A673 (cell line): ENCODE data around the gene DEXI.

Experiments used
- CTCF ChIP-seq: fragments of 300-800, 200-600 bp; sonication (generic); conservative IDR thresholded peaks from 2 replicates; pipeline ENCODE4 v1.5.1; 2017; ENCODE audit warnings: low read depth, mild to moderate bottlenecking, antibody characterized with exemption, low read length, moderate library complexity, mixed read lengths
- EZH2 ChIP-seq: fragments of 200-600 bp; sonication (generic); IDR thresholded peaks from 2 replicates; pipeline ENCODE4 v1.6.1; 2017; ENCODE audit warnings: borderline replicate concordance, low read depth, mild to moderate bottlenecking, mixed read lengths, antibody characterized with exemption, low read length; ENCODE audit not compliant: poor library complexity, severe bottlenecking

DNA sequence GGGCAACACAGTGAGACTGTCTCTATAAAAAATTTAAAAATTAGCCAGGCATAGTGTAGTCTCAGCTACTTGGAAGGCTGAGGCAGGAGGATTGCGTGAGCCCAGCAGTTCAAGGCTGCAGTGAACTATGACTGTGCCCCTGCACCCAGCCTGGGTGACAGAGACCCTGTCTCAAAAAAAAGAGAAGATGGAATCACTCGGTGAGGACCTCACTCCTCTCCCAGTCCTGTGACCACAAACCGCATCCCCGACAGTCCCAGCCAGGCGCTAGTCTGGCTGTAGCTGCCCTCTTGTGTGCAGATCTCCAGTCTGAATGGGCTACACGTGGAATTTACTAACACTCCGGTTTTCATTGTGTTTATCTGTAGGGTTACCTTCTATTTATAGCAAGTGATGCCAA is 11.1 kb downstream of the DEXI start:
- TF ChIP-seq CTCF (no peak), EZH2 (no peak)
